Measurements from ENCODE around the gene ST8SIA2. TPM values are rescaled to one million over a fixed set of nuclear protein-coding genes. Genes with fewer than 3 reads are reported as not detected.

The ST8SIA2 gene
- total and polyA plus RNA-seq, 3 donors from 2014 or later = 0.12 to 0.31 (median 0.24) TPM

- TF ChIP-seq CTCF (IDR thresholded peaks at IDR 0.05) = no peak
- no peak for TF ChIP-seq POLR2A (IDR thresholded peaks at IDR 0.05)
- Histone ChIP-seq H3K27me3 (no peaks in the 10 kb centered on the region), H3K27ac (no peak overlapping the region), H3K4me1 (no peaks in the 10 kb centered on the region), H3K4me3 (no peak overlapping the region), H3K36me3 (ENCODE audit: low read depth, missing control alignments) (no peaks in the 10 kb centered on the region), H3K9me3 (no peaks in the 10 kb centered on the region)
- 90 to 94% methylated on average over 3 of the region's 3 CpGs for WGBS, 2 donors
- intact Hi-C loops (cut with DNase I; ENCODE audit: low total_unique reads) = no loop called here
- DNase-seq = no peak
Measured at GRCh38 chr15:92443381-92443780, 49.7 kb downstream of the ST8SIA2 start.

- Histone ChIP-seq H3K27me3 (no peaks in the 10 kb centered on the region), H3K9me3 (no peaks in the 10 kb centered on the region), H3K27ac (no peak overlapping the region), H3K36me3 (ENCODE audit: low read depth, missing control alignments) (no peaks in the 10 kb centered on the region), H3K4me1 (no peaks in the 10 kb centered on the region), H3K4me3 (no peak overlapping the region)
- 84 to 88% methylated on average over 12 to 21 of the region's 21 CpGs for WGBS, 2 donors
- intact Hi-C loops (cut with DNase I; ENCODE audit: low total_unique reads) = no loop called here
- TF ChIP-seq CTCF (IDR thresholded peaks at IDR 0.05) (no peak), POLR2A (IDR thresholded peaks at IDR 0.05) (no peak)
- DNase-seq = no peak
Measured at GRCh38 chr15:92444631-92445030, 51.0 kb downstream of the ST8SIA2 start.

GRCh38 chr15:92448370-92448769, 54.7 kb downstream of the ST8SIA2 start:
- no peak overlapping the region for H3K27ac ChIP-seq
- TF ChIP-seq CTCF (IDR thresholded peaks at IDR 0.05) (no peak), POLR2A (IDR thresholded peaks at IDR 0.05) (no peak)
- intact Hi-C loops (cut with DNase I; ENCODE audit: low total_unique reads) = no loop called here
- H3K9me3 ChIP-seq = no peaks in the 10 kb centered on the region
- H3K36me3 ChIP-seq (ENCODE audit: low read depth, missing control alignments) = no peaks in the 10 kb centered on the region
- H3K4me1 ChIP-seq = no peaks in the 10 kb centered on the region
- no peak for DNase-seq
- H3K4me3 ChIP-seq = no peak overlapping the region
- no peaks in the 10 kb centered on the region for H3K27me3 ChIP-seq
- 92 to 98% methylated on average over 6 of the region's 6 CpGs for WGBS, 2 donors

DNA sequence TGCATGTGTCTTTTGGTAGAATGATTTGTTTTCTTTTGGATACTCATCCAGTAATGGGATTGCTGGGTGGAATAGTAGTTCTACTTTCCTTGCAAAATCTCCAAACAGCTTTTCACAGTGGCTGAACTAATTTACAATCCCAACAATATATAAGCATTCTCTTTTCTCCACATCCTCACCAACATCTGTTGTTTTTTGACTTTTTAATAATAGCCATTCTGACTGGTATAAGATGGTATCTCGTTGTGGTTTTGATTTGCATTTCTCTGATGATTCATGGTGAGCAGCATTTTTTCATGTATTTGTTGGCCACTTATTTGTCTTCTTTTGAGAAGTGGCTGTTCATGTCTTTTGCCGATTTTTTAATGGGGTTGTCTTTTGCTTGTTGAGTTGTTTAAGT, 55.8 kb downstream of the ST8SIA2 start:
- TF ChIP-seq CTCF (IDR thresholded peaks at IDR 0.05) (no peak), POLR2A (IDR thresholded peaks at IDR 0.05) (no peak)
- H3K9me3 ChIP-seq = no peaks in the 10 kb centered on the region
- DNase-seq = no peak
- intact Hi-C loops (cut with DNase I; ENCODE audit: low total_unique reads) = no loop called here
- H3K4me1 ChIP-seq = no peaks in the 10 kb centered on the region
- H3K36me3 ChIP-seq (ENCODE audit: low read depth, missing control alignments) = no peaks in the 10 kb centered on the region
- 89 to 92% methylated on average over 2 of the region's 2 CpGs for WGBS, 2 donors
- H3K27ac ChIP-seq = no peak overlapping the region
- H3K27me3 ChIP-seq = no peaks in the 10 kb centered on the region
- no peak overlapping the region for H3K4me3 ChIP-seq

GRCh38 chr15:92451225-92451825, 57.6 kb downstream of the ST8SIA2 start:
- intact Hi-C loops (cut with DNase I; ENCODE audit: low total_unique reads) = no loop called here
- Histone ChIP-seq H3K27me3 (no peaks in the 10 kb centered on the region), H3K9me3 (no peaks in the 10 kb centered on the region), H3K27ac (no peak overlapping the region), H3K4me1 (no peaks in the 10 kb centered on the region), H3K4me3 (no peak overlapping the region), H3K36me3 (ENCODE audit: low read depth, missing control alignments) (no peaks in the 10 kb centered on the region)
- TF ChIP-seq CTCF (IDR thresholded peaks at IDR 0.05) (no peak), POLR2A (IDR thresholded peaks at IDR 0.05) (no peak)
- 91 to 94% methylated on average over 10 of the region's 10 CpGs for WGBS, 2 donors
- no peak for DNase-seq
